Endothelial cell of umbilical vein (primary cell): ENCODE measurements around the gene ELANE. TPM values are rescaled to one million over a fixed set of nuclear protein-coding genes. Genes with fewer than 3 reads are reported as not detected.
"Not testable (repeated sequence)": the region's sequence is repeated elsewhere in the genome, so short reads cannot be mapped to it uniquely, and the experiment has no call there.

ENCODE experiments used
- BruUV-seq: library from RNA; stranded (reverse); fragments of 400-500 nt; replicated peaks from 2 replicates; lab custom pipeline; 2021; lab: Mats Ljungman, UMichigan
- CTCF ChIA-PET: fragments of 300-600, 350-600 bp; sonication (Branson Sonifier 250); formaldehyde crosslinking; loops from one replicate; lab custom pipeline; 2021; ENCODE audit warnings: antibody characterized with exemption, inconsistent platforms; lab: Charles Lee
- POLR2A ChIA-PET: fragments of 300-600, 350-600 bp; sonication (Branson Sonifier 250); formaldehyde crosslinking; loops from one replicate; lab custom pipeline; 2021; ENCODE audit warnings: antibody characterized with exemption, inconsistent platforms; lab: Charles Lee
- DNase-seq: peaks from one replicate; pipeline ENCODE4 v3.0.0-alpha.2; 2011; ENCODE audit warnings: low read depth, low spot score
- FAIRE-seq: peaks from 2 replicates; lab custom pipeline; 2011; peaks lifted over from hg19 to GRCh38; lab: Jason Lieb, UNC
- H2AFZ ChIP-seq: 2 replicates; pipeline ENCODE4 v1.6.0; 2012; ENCODE audit warnings: low read depth, low read length, control low read depth, inconsistent platforms
- H3K27ac ChIP-seq: 2 replicates; pipeline ENCODE4 v1.5.1; 2011; ENCODE audit warnings: low read depth, mild to moderate bottlenecking, control low read depth, low read length, moderate library complexity; ENCODE audit not compliant: insufficient read depth
- H3K27me3 ChIP-seq, 2 experiments: 2 replicates each; pipeline versions ENCODE4 v1.6.0 to v1.6.1; 2011; ENCODE audit warnings: low read length in 2 of 2, mixed read lengths in 1 of 2; ENCODE audit not compliant: control insufficient read depth in 2 of 2, insufficient read depth in 2 of 2
- H3K36me3 ChIP-seq, 2 experiments: 2 replicates in 1 of 2; 3 replicates in 1 of 2; pipeline ENCODE4 v1.5.1; 2011; ENCODE audit warnings: low read length in 2 of 2, mild to moderate bottlenecking in 1 of 2, moderate library complexity in 1 of 2; ENCODE audit not compliant: control insufficient read depth in 2 of 2, insufficient read depth in 2 of 2; ENCODE audit errors: extremely low read depth in 1 of 2
- H3K4me1 ChIP-seq: 3 replicates; pipeline ENCODE4 v1.5.1; 2011; ENCODE audit warnings: mild to moderate bottlenecking, low read length; ENCODE audit not compliant: control insufficient read depth, insufficient read depth; ENCODE audit errors: extremely low read depth
- H3K4me2 ChIP-seq: 2 replicates; pipeline ENCODE4 v1.6.1; 2011; ENCODE audit warnings: low read length, control low read depth, mixed read lengths; ENCODE audit not compliant: insufficient read depth
- H3K4me3 ChIP-seq, 3 experiments: fragments of 200-600 bp in 1 of 3; sonication (generic), shearing (Covaris generic) in 1 of 3; replicated peaks in 1 of 3; 2 replicates each; pipeline ENCODE4 v1.5.1; 2011 to 2016; ENCODE audit warnings: control low read depth in 3 of 3, low read length in 3 of 3, mild to moderate bottlenecking in 2 of 3, inconsistent platforms in 1 of 3, low read depth in 1 of 3, moderate library complexity in 1 of 3; ENCODE audit not compliant: insufficient read depth in 1 of 3
- H3K79me2 ChIP-seq: 2 replicates; pipeline ENCODE4 v1.6.0; 2012; ENCODE audit warnings: low read length, inconsistent platforms; ENCODE audit not compliant: control insufficient read depth, insufficient read depth
- H3K9ac ChIP-seq: replicated peaks from 2 replicates; pipeline ENCODE3; 2011; ENCODE audit warnings: low read length, control low read depth; ENCODE audit not compliant: insufficient read depth; ENCODE audit errors: extremely low read depth
- H3K9me1 ChIP-seq: replicated peaks from 3 replicates; pipeline ENCODE4 v1.6.0; 2011; ENCODE audit warnings: mild to moderate bottlenecking, low read length; ENCODE audit not compliant: control insufficient read depth, insufficient read depth; ENCODE audit errors: extremely low read depth
- H3K9me3 ChIP-seq: replicated peaks from 2 replicates; pipeline ENCODE4 v1.5.1; 2012; ENCODE audit warnings: low read length, inconsistent platforms; ENCODE audit not compliant: control insufficient read depth, insufficient read depth
- H4K20me1 ChIP-seq: replicated peaks from 2 replicates; pipeline ENCODE3; 2011; ENCODE audit warnings: mild to moderate bottlenecking, low read length; ENCODE audit not compliant: control insufficient read depth, insufficient read depth; ENCODE audit errors: extremely low read depth
- EZH2 ChIP-seq: IDR thresholded peaks from 2 replicates; pipeline ENCODE4 v1.6.1; 2012; ENCODE audit warnings: borderline replicate concordance, low read depth, mild to moderate bottlenecking, moderate library complexity, low read length, inconsistent platforms; ENCODE audit not compliant: severe bottlenecking
- FOS ChIP-seq: IDR thresholded peaks from 2 replicates; pipeline ENCODE4 v1.6.1; 2011; ENCODE audit warnings: mild to moderate bottlenecking, low read length, moderate library complexity, borderline replicate concordance; ENCODE audit not compliant: insufficient read depth
- POLR2A ChIP-seq: IDR thresholded peaks from 2 replicates; pipeline ENCODE4 v1.6.1; 2012; ENCODE audit warnings: low read depth, mild to moderate bottlenecking, control low read depth, low read length
- POLR2AphosphoS5 ChIP-seq: IDR thresholded peaks from 2 replicates; pipeline ENCODE4 v1.6.1; 2012; ENCODE audit warnings: low read depth, mild to moderate bottlenecking, control low read depth, low read length, moderate library complexity; ENCODE audit not compliant: insufficient read depth
- dilution Hi-C: fragments of 300-500 bp; cut with MboI; formaldehyde crosslinking; loops from one replicate; pipeline ENCODE4 v1.15.0; 2019; ENCODE audit warnings: low sequenced_read_pairs; ENCODE audit not compliant: extremely low pct_ligation_motif_present
- intact Hi-C: fragments of 100-400 bp; cut with micrococcal nuclease; formaldehyde crosslinking; loops from one replicate; pipeline ENCODE4 v1.10.0; 2022
- polyA plus RNA-seq, 4 experiments: library from polyadenylated mRNA; depleted of rRNA in 3 of 4; stranded (reverse) in 3 of 4; unstranded in 1 of 4; fragments of >200 nt; gene quantifications; 2 replicates each; pipeline versions ENCODE4 v1.2.1 to v1.2.3, GENCODE V29; 2011 to 2012; ENCODE audit warnings: missing spikeins in 1 of 4
- total RNA-seq: library from RNA; stranded (reverse); gene quantifications from 2 replicates; pipeline ENCODE4 v1.2.3, GENCODE V29; 2021
- TF ChIP-seq, protein P1 (sequence below), 2 donors: IDR thresholded peaks; 1 replicate in 1 of 2; 2 replicates in 1 of 2; pipeline ENCODE4 v1.5.1; 2011; ENCODE audit warnings: low read length in 2 of 2, mild to moderate bottlenecking in 2 of 2, moderate library complexity in 2 of 2, control low read depth in 1 of 2, inconsistent platforms in 1 of 2, low read depth in 1 of 2; ENCODE audit not compliant: insufficient read depth in 1 of 2; ENCODE audit errors: extremely low read depth in 1 of 2
- TF ChIP-seq, protein P2 (sequence below): IDR thresholded peaks from 2 replicates; pipeline ENCODE4 v1.6.1; 2011; ENCODE audit not compliant: insufficient read depth, insufficient read length

Gene ELANE
- total and polyA plus RNA-seq, 2 donors (not counting 3 experiments of a cell fraction or from before 2014, with no cell fraction given), result not detected

DNA sequence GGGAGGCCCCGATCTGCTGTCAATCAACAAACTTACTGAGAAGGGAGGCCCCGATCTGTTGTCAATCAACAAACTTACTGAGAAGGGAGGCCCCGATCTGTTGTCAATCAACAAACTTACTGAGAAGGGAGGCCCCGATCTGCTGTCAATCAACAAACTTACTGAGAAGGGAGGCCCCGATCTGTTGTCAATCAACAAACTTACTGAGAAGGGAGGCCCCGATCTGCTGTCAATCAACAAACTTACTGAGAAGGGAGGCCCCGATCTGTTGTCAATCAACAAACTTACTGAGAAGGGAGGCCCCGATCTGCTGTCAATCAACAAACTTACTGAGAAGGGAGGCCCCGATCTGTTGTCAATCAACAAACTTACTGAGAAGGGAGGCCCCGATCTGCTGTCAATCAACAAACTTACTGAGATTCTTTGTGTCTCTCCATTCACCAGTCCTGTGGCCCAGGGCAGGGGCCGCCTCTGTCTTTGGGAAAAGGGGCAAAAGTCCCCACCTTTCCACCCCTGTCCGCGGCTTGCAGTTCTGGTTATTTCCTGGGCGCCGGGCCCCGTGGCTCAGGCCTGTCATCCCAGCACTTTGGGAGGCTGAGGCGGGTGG, 1.6 kb downstream of the ELANE start:
- H3K79me2 ChIP-seq, H3K4me3 ChIP-seq, FAIRE-seq, H3K4me2 ChIP-seq, intact Hi-C loops, H3K27me3 ChIP-seq, H3K9me3 ChIP-seq, H3K9me1 ChIP-seq, H3K36me3 ChIP-seq, H4K20me1 ChIP-seq, dilution Hi-C loops, POLR2A ChIA-PET, BruUV-seq, H2AFZ ChIP-seq, H3K9ac ChIP-seq, CTCF ChIA-PET, DNase-seq, H3K27ac ChIP-seq, H3K4me1 ChIP-seq: not testable (repeated sequence)

DNA sequence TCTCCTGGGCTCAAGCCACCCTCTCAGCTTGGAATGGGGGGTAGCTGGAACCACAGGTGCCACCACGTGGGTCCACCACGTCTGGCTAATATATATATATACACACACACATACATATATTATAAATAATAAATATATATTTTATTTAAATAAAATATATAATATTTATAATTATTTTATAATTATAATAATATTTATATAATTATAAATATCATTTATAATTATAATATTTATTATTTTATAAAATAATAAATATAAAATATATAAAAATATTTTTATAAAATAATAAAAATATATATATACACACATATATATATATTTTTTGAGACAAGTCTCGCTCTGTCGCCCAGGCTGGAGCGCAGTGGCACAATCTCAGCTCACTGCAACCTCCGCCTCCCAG, 2.4 kb downstream of the ELANE start:
- Histone ChIP-seq H3K27ac (no peak overlapping the region), H3K79me2 (no peaks in the 10 kb centered on the region), H3K4me2 (no peak overlapping the region), H3K9me1 (no peaks in the 10 kb centered on the region), H3K9ac (no peak overlapping the region), H3K27me3 (no peaks in the 10 kb centered on the region), H3K36me3 (no peaks in the 10 kb centered on the region), H3K9me3 (no peaks in the 10 kb centered on the region), H3K4me3 (no peak overlapping the region), H3K4me1 (no peaks in the 10 kb centered on the region), H4K20me1 (no peaks in the 10 kb centered on the region), H2AFZ (no peak overlapping the region)
- BruUV-seq, result no TSS peak
- CTCF ChIA-PET, result no interaction called here
- TF ChIP-seq EZH2 (no peak), POLR2A (no peak), FOS (no peak), POLR2AphosphoS5 (no peak)
- TF ChIP-seq, protein P1, sequence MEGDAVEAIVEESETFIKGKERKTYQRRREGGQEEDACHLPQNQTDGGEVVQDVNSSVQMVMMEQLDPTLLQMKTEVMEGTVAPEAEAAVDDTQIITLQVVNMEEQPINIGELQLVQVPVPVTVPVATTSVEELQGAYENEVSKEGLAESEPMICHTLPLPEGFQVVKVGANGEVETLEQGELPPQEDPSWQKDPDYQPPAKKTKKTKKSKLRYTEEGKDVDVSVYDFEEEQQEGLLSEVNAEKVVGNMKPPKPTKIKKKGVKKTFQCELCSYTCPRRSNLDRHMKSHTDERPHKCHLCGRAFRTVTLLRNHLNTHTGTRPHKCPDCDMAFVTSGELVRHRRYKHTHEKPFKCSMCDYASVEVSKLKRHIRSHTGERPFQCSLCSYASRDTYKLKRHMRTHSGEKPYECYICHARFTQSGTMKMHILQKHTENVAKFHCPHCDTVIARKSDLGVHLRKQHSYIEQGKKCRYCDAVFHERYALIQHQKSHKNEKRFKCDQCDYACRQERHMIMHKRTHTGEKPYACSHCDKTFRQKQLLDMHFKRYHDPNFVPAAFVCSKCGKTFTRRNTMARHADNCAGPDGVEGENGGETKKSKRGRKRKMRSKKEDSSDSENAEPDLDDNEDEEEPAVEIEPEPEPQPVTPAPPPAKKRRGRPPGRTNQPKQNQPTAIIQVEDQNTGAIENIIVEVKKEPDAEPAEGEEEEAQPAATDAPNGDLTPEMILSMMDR (IDR thresholded peaks at IDR 0.05; ENCODE audit: extremely low read depth in 1 of 2, insufficient read depth in 1 of 2, low read depth in 1 of 2, low read length in 2 of 2), result no peak
- TF ChIP-seq, protein P2, sequence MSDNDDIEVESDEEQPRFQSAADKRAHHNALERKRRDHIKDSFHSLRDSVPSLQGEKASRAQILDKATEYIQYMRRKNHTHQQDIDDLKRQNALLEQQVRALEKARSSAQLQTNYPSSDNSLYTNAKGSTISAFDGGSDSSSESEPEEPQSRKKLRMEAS, result no peak
- POLR2A ChIA-PET, result interaction anchor here (0.7 kb wide), 1 partner anchor 114 kb away, joined by 3 read pairs; no protein-coding TSS in a partner anchor
- intact Hi-C loops (no loop called here), dilution Hi-C loops (no loop called here)
- DNase-seq (no peak), FAIRE-seq (no peak)
